GM13977 (cell line): ENCODE data around the gene DPEP2.
"Not testable (repeated sequence)": the region's sequence is repeated elsewhere in the genome, so short reads cannot be mapped to it uniquely, and the experiment has no call there.

Experiments
- DNase-seq: peaks from one replicate; pipeline ENCODE4 v3.0.0; 2012; ENCODE audit warnings: low spot score
- CTCF ChIP-seq: IDR thresholded peaks from 2 replicates; pipeline ENCODE4 v1.5.1; 2012; ENCODE audit warnings: mild to moderate bottlenecking, control low read depth; ENCODE audit not compliant: insufficient read depth; ENCODE audit errors: extremely low read depth, missing control alignments
- in situ Hi-C: fragments of 300-500 bp; cut with MboI; formaldehyde crosslinking; loops from one replicate; pipeline ENCODE4 v1.12.0; 2022; ENCODE audit warnings: low sequenced_read_pairs, low pct_unique_long_range_greater_than_20kb, mixed read lengths, inconsistent platforms; ENCODE audit not compliant: unreplicated experiment

DPEP2 gene

GRCh38 chr16:67975321-67976105, 23.8 kb downstream of the DPEP2 start:
- in situ Hi-C loops = no loop called here
- TF ChIP-seq CTCF = no peak
- DNase-seq = no peak

- in situ Hi-C loops, DNase-seq: not testable (repeated sequence)
Measured at GRCh38 chr16:67972285-67972684, 27.0 kb downstream of the DPEP2 start.

- no peak for TF ChIP-seq CTCF
- in situ Hi-C loops = no loop called here
- DNase-seq = no peak
Measured at GRCh38 chr16:67971111-67971510, 28.2 kb downstream of the DPEP2 start.

- no peak for TF ChIP-seq CTCF
- DNase-seq = peak; percentile 69
- in situ Hi-C loops = no loop called here
Measured at GRCh38 chr16:67969254-67970039, 29.8 kb downstream of the DPEP2 start.

GRCh38 chr16:67968400-67969253, 30.7 kb downstream of the DPEP2 start, which contains the start of gene SLC12A4:
TSS of gene SLC12A4 (minus strand) at chr16:67968637. CDS start at chr16:67968553, 84 bp downstream.
- TF ChIP-seq CTCF = peak; percentile 3
- in situ Hi-C loops = no loop called here
- peak; percentile 99 for DNase-seq

GRCh38 chr16:67967958-67968399, 31.3 kb downstream of the DPEP2 start:
- DNase-seq = peak; percentile 74
- no peak for TF ChIP-seq CTCF
- in situ Hi-C loops = no loop called here
